Left cardiac atrium (tissue), 4 donors: Measurements from ENCODE around the gene LENEP. TPM values are rescaled to one million over a fixed set of nuclear protein-coding genes. Genes with fewer than 3 reads are reported as not detected.

Experiments used
- ATAC-seq, 2 donors: fragments of 200-7000 bp; cut with Tn5 transposase; one replicate each; pipeline ENCODE4 v1.9.1; 2020; ENCODE audit warnings: mild to moderate bottlenecking in 2 of 2, moderate library complexity in 2 of 2
- DNase-seq: peaks from one replicate; pipeline ENCODE4 v3.0.0-alpha.2; 2020
- intact Hi-C, 2 donors: fragments of 100-400 bp; cut with DNase I; formaldehyde crosslinking; loops; one replicate each; pipeline versions ENCODE4 v1.14.1 to v1.15.1; 2022 to 2023
- total RNA-seq, 2 donors: library from RNA; stranded (reverse); fragmentation: NEBNext Ultra II Directional; extraction: Animal tissue kit (Norgen Biotek cat#: 25700); gene quantifications; one replicate each; pipeline ENCODE4 v1.2.1, GENCODE V29; 2021
- donor health status: DM: no; HTN: yes; CAD: no.
- donor health status: DM: no; HTN: yes; CAD: no; lungs with severe emphysema.
- donor health status: DM: yes; HTN: yes; CAD: no.
- donor health status: Dilated cardiomyopathy.

LENEP gene
- total RNA-seq, 2 donors from 2014 or later = not detected

DNA sequence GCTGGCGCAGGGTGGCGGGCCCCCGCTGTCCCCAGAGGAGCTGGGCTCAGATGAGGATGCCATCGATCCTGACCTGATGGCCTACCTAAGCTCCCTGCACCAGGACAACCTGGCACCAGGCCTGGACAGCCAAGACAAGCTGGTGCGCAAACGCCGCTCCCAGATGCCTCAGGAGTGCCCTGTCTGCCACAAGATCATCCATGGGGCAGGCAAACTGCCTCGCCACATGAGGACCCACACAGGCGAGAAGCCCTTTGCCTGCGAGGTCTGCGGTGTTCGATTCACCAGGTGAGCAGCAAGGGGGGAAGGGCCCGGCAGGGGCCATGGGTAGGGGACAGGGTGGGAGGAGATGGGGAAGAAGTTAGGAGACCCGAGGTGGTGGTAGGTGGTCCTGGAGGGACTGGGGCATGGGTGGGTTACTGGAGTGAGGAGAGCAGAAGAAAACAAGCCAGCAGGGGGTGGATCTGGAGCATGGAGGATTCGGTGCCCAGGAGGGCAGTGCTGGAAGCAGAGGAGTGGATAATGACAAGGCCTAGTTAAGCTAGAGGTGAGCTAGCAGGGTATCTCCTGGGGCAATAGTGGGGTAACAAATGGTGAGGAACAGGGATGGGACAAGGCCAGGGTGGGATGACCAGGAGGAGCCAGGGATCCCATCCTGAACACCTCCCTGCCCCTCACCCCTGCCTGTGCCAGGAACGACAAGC, 22.3 kb downstream of the LENEP start:
- ATAC-seq (no peak), DNase-seq (no peak)
- intact Hi-C loops = no loop called here

DNA sequence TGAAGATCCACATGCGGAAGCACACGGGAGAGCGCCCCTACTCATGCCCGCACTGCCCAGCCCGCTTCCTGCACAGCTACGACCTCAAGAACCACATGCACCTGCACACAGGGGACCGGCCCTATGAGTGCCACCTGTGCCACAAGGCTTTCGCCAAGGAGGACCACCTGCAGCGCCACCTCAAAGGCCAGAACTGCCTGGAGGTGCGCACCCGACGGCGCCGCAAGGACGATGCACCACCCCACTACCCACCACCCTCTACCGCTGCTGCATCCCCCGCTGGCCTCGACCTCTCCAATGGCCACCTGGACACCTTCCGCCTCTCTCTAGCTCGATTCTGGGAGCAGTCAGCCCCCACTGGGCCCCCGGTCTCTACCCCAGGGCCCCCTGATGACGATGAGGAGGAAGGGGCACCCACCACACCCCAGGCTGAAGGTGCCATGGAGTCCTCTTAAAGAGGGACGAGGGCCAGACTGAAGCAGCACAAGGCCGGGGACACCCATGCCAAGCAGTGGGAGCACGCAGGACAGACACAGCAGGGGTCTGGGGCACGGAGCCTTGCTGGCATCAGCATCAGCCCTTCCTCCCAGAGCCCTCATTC, 22.9 kb downstream of the LENEP start:
- DNase-seq = peak; percentile 34
- no peak for ATAC-seq
- intact Hi-C loops = no loop called here

DNA sequence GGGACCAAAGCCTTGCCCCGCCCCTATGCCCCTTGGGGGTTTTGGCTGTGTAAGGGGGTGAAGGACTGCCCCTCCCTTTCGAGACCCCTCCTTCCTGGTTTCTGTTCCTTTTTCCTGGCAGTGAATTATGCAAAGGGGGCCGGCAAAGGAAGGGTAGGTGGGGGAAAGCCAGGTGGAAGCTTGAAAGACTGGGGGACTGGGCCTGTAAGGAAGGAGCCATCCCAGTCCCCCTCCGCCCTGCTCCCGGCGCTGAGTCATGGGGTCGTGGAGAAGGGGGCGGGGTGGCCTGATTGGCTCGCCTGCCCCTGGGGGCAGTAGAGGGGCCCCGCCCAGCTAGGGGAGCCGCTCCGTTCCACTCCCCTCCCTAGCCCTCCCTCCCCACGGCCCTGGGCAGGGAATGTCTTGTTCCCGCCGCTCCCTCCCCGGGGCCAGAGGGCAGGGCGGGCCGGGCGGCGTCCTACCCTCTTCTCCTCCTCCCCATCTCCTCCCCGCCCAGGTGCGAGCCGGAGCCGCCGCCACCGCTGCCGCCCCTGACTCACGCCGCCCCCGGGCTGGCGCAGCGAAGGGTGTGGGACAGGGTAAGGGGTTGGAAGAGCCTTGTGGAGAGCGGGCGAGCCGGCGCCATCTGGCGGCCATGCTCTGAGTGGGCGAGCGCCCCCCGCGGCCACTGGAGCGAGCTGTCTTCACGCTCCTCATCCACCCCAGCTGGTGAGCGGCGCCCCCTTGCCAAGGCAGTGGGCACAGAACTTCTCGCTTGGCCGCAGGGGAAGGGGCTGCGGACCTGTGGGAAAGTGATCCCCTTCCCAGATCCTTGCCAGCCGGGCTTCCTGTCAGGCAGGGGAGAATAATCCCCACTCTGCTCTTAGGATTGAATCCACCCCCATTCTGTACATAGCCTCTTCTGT, 23.9 kb downstream of the LENEP start:
- intact Hi-C loops = no loop called here
- DNase-seq = peak; percentile 91
- ATAC-seq = peak; percentile 90 to 96

DNA sequence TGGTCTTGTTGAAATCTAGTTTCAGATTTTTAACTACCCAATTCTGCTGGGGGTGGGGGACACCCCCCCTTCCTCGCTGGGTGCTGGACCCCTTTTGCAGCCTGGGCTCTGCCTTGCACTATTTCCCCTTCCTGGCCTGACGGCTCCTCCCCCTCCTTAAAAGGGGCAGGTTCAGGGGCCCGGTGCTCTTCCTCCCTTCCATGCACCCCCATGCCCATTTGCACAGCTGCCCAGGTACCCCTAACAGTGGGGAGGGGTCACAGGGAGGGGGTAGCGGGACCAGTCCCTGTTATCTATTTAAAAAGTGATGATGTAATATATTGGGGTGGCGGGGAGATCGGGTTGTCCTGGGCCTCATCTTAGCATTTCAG, 24.5 kb downstream of the LENEP start:
- intact Hi-C loops = no loop called here
- peak in 1 of 2 donors; percentile 0 for ATAC-seq
- DNase-seq = no peak

DNA sequence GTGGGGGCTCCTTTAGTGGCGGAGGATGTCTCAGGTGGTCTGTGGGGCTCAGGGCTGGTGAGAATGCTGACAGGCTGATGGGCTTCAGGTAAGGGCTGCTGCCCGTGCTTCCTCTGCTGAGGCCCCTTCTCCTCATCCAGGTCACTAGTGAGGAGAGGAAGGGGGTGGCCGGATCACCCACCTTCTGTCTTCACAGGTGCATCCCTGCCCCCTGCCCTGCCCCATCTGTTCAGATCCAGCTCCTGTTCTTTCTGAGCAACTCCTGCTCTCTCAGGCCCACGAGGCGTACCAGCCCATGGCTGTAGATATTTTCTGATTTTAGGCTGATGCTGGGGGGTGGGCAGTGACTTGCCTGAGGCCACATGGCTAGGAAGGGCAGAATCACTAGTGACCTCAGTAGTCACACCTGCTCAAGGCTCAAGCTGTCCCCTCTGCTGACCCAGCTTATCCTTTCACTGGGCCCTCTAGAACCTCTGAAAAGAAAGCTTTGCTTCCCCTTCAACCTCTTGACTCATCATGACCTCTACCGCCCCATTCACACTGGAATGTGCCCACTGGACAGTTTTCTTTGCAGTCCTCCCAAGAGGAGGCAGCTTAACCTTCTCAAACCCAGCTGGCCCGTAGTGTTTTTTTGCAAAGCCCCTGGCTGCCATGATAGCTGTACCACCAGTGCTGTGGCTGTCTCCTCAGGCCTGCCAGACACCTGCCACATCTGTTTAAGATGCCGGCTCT, 25.4 kb downstream of the LENEP start:
- no peak for ATAC-seq
- intact Hi-C loops = no loop called here
- DNase-seq = no peak

DNA sequence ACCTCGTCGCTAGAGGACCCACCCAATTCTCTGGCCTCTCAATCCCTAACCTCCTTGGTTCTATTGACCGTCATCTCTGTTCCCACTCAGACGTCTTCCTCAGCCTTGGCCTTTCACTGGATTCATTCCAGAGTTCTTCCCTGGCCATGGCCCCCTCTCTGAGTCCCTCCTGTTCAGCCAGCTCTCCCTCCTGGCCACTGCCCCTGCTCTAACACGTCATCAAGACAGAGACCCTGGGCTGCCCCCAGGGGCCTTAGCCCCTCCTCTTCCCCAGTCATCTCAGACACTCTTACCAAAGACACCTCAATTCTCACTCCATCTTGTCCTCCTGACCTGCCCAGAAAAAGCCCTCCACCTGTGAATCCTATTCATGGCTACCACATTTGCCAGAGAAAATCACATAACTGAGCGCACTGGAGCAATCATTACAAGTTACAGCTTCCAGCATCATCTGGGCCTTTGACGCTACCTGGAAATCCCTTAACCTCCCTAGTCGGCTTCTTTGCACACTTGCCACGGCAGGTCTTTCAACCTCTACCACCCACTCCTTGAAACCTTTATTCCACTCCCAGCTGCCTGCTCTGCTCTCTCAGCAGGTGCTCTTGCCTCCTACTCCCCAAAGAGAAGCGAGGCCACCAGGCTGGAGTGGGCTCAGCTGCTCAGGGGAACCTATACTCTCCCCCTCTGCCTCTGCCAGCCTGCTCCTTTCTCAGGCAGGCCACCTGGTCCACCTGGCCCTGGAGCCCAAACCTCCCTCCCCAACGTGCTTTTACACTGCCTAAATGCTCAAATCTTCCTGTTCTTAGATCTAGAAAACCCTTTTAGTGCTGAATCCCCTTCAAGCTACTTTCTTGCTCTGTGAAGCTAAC, 26.2 kb downstream of the LENEP start:
- intact Hi-C loops = no loop called here
- ATAC-seq (no peak), DNase-seq (no peak)

DNA sequence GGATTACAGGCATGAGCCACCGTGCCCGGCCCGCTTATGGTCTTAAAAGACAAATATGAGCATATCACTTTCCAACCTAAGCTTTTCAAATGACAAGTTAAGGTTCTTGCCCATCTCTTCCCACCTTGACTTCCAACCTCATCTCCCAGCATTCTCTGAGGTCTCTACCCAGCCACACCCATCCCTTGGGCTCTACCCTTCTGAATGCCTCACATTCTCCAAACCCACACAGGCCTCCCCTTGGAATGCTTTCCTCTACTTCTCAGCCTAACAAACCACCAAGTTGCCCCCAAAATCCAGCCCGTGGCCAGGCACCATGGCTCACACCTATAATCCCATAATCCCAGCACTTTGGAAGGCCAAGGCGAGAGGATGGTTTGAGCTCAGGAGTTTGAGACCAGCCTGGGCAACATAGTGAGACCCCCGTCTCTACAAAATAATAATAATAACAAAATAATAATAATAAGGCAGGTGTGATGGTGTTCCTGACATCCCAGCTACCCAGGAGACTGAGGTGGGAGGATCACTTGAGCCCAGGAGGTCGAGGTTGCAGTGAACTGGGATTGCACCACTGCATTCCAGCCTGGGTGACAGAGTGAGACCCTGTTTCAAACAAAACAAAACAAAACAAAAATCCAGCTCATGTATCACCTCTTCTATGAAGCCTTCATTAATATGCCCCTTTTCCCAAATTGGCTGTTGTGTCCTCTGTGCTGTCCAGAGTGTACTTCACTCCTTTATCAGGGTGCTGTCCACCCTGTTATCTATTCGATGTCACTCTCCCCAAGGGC, 28.9 kb downstream of the LENEP start:
- DNase-seq = no peak
- peak in 1 of 2 donors; percentile 46 for ATAC-seq
- intact Hi-C loops = no loop called here

DNA sequence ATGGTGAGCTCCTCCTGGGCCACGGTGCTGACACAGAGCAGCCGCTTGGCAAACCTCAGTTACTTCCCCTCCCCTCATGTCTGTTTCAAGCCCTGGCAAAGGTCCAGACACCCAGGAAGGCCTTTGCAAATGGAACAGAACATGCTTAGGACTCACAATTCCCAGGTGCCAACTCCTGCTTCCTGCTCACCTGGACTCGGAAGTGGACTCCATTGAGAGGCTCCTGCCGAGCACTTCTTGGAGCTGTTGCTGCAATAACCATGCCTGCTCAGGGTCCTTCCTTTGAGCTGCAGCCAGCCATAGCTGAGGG, 29.5 kb downstream of the LENEP start:
- no peak for DNase-seq
- intact Hi-C loops = no loop called here
- no peak for ATAC-seq

DNA sequence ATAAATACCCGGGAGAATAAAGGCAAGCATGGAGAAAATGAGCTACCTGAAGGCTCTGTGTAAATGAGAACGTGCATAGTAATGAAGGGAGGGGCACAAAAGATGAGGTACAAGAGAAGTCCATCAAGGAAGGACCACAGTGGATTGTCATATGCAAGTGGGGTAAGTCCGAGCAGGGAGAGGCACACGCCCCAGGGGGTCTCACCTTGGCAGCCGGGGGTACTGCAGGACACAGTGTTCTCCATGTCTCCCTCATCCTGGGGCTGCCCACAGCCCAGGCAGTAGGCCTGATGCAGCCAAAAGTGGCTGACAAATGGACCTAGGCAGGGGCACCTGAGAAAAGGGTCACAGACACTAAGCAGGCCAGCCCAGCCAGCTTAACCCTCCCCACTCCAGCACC, 30.2 kb downstream of the LENEP start:
- no peak for ATAC-seq
- intact Hi-C loops = no loop called here
- DNase-seq = no peak

GRCh38 chr1:155024315-155024714, 30.9 kb downstream of the LENEP start:
- ATAC-seq (no peak), DNase-seq (no peak)
- intact Hi-C loops = no loop called here

- intact Hi-C loops = no loop called here
- ATAC-seq = no peak
- DNase-seq = no peak
Measured at GRCh38 chr1:155026154-155026553, 32.8 kb downstream of the LENEP start.

DNA sequence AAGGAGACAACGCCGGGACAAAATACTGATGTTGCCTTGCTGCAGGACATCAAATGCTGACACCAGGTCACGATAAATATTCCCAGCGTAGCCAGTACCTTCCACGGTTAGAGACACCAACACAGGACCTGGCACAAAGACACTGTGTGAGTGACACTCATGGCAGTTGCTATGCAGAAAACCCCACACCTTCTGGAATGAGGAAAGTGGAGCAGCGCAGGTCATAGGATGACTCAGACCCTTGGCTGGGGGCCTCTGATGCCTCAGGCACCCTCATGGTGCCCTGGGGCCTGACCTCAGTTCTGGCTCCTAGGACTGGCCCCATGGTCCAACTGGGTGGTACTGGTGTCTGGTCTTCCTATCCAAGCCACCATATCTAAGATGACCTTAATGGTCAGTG, 33.2 kb downstream of the LENEP start:
- DNase-seq (no peak), ATAC-seq (no peak)
- intact Hi-C loops = no loop called here

DNA sequence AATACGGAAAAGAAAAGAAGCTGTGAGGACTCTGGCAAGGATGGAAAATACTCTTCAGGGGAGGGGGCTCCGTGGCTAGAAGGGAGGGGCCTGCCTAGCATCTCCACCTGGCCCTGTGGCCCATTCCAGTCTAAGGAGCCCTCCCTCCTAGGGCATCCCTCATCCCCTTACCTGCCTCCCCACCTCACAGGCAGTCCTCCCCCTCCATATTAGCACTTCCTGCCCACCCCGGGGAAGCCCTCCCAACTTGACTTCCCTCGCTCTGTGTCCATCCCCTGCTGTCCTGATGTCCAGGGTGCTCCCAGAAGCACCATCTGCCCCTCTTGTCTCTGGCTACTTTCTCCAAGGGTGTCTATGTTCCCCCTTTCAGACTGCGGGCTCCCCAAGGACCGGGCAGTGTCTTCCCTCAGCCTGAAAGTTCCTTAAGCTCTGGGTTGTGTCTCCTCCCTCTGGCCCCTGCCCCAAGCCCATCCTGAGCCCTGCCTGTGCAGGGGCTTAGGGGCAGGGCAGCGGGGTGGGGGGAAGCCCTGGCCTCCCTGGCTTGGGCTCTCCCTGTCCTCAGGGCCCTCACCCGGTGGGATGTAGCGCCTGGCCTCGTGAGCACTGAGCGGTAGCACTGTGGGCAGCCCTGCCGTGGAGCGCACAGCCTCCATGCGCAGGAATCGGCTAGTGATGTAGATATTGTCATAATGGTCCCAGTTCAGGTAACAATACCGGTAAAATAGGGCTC, 36.3 kb downstream of the LENEP start:
- DNase-seq (no peak), ATAC-seq (peak in 1 of 2 donors; percentile 11)
- intact Hi-C loops = loop anchor here in 1 of 2 donors (10.0 kb wide), 1 partner anchor 125 kb away; no protein-coding TSS in a partner anchor

- no peak for ATAC-seq
- intact Hi-C loops = loop anchor here in 1 of 2 donors (10.0 kb wide), 1 partner anchor 126 kb away; no protein-coding TSS in a partner anchor
- no peak for DNase-seq
Measured at GRCh38 chr1:155030243-155030795, 36.9 kb downstream of the LENEP start.

DNA sequence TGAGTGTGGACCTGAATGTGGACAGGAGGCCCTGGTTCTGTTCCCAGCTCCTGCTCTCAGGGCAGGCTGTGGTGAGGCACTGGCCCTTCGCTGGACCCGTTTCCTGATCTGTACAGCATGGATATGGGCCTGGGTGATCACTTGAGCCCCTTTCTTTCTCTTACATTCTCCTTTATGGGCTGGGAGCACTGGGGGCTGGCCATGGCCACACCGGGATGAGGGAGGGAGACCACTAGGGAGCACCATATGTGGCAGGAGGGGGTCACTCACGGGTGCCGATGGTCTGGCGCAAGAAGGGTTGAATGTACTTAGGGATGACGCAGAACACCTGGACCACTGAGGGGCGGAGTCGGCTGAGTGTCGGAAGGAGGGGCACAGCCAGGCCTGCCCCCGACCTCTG, 37.5 kb downstream of the LENEP start:
- no peak for ATAC-seq
- intact Hi-C loops = loop anchor here in 1 of 2 donors (10.0 kb wide), 1 partner anchor 126 kb away; no protein-coding TSS in a partner anchor
- no peak for DNase-seq

GRCh38 chr1:155032886-155033285, 39.5 kb downstream of the LENEP start:
- intact Hi-C loops = loop anchor here in 1 of 2 donors (10.0 kb wide), 1 partner anchor 128 kb away; no protein-coding TSS in a partner anchor
- ATAC-seq = no peak
- DNase-seq = no peak

- intact Hi-C loops = loop anchor here in 1 of 2 donors (10.0 kb wide), 1 partner anchor 129 kb away; no protein-coding TSS in a partner anchor
- ATAC-seq (no peak), DNase-seq (no peak)
Measured at GRCh38 chr1:155033524-155033923, 40.1 kb downstream of the LENEP start, which contains the start of the genes DCST1 and DCST2. DCST1 (plus strand) TSS chr1:155033824; CDS start chr1:155034037, 213 bp downstream. DCST2 (minus strand) TSS chr1:155033781; CDS start chr1:155033701, 80 bp downstream.
